GM20000 (cell line): ENCODE measurements around the gene NENF.
"Not testable (repeated sequence)": the region's sequence is repeated elsewhere in the genome, so short reads cannot be mapped to it uniquely, and the experiment has no call there.

Experiments
- DNase-seq: peaks from one replicate; pipeline ENCODE4 v3.0.0; 2012; ENCODE audit warnings: low spot score
- CTCF ChIP-seq: IDR thresholded peaks from 2 replicates; pipeline ENCODE4 v1.5.1; 2012; ENCODE audit warnings: mild to moderate bottlenecking, control low read depth; ENCODE audit errors: extremely low read depth, missing control alignments

The NENF gene

GRCh38 chr1:212477680-212478466 lies 45.2 kb downstream of the NENF start:
- no peak for TF ChIP-seq CTCF

GRCh38 chr1:212478467-212479025 lies 45.8 kb downstream of the NENF start:
- no peak for DNase-seq
- TF ChIP-seq CTCF: no peak

More at GRCh38 chr1:212477680-212478466, 45.2 kb downstream of the NENF start:
- no peak for DNase-seq

- no peak for TF ChIP-seq CTCF
- DNase-seq: no peak
Measured at GRCh38 chr1:212479188-212479587, 46.5 kb downstream of the NENF start.

GRCh38 chr1:212480711-212481437 lies 48.2 kb downstream of the NENF start:
- DNase-seq: not testable (repeated sequence)

- no peak for TF ChIP-seq CTCF
Measured at GRCh38 chr1:212481438-212481767, 48.7 kb downstream of the NENF start.

GRCh38 chr1:212482006-212482636 lies 49.4 kb downstream of the NENF start:
- no peak for TF ChIP-seq CTCF
- DNase-seq: no peak

More at GRCh38 chr1:212481438-212481767, 48.7 kb downstream of the NENF start:
- no peak for DNase-seq

GRCh38 chr1:212482637-212483441 lies 50.1 kb downstream of the NENF start:
- TF ChIP-seq CTCF: no peak
- no peak for DNase-seq
